Sciatic nerve (tissue), 2 donors: ENCODE measurements around the gene DNAAF5. TPM values are rescaled to one million over a fixed set of nuclear protein-coding genes. Genes with fewer than 3 reads are reported as not detected.

Source experiments
- ATAC-seq: fragments of 200-7000 bp; cut with Tn5 transposase; one replicate; pipeline ENCODE4 v1.9.1; 2020; ENCODE audit warnings: mild to moderate bottlenecking, moderate library complexity
- DNase-seq: peaks from one replicate; pipeline ENCODE4 v3.0.0-alpha.2; 2020; ENCODE audit warnings: low spot score
- intact Hi-C: fragments of 100-400 bp; cut with DNase I; formaldehyde crosslinking; loops from one replicate; pipeline ENCODE4 v1.14.2; 2022
- total RNA-seq: library from RNA; stranded (reverse); fragmentation: NEBNext Ultra II Directional; extraction: Animal tissue kit (Norgen Biotek cat#: 25700); gene quantifications from one replicate; pipeline ENCODE4 v1.2.1, GENCODE V29; 2021
- donor health status: DM: no; HTN: no; CAD: no.
- donor health status: DM: no; HTN: no; CAD: no.

DNAAF5 gene
- total RNA-seq, 1 donor from 2014 or later: 19.0 TPM

GRCh38 chr7:835021-835420 is 108.5 kb downstream of the DNAAF5 start:
- intact Hi-C loops: no loop called here
- no peak for ATAC-seq
- DNase-seq: no peak

- intact Hi-C loops: no loop called here
- ATAC-seq: no peak
- no peak for DNase-seq
These were observed 109.2 kb downstream of the DNAAF5 start for GRCh38 chr7:835485-836401.

Other genes with a start within 250 kb of the DNAAF5 start
- gene PDGFA, start 206.9 kb upstream of the DNAAF5 start, total RNA-seq: 36.5 TPM
- 11.1 TPM for gene PRKAR1B, start 582 bp downstream of the DNAAF5 start, total RNA-seq
- gene SUN1, start 105.8 kb downstream of the DNAAF5 start, total RNA-seq: 207 TPM
- 25.4 TPM for gene GET4, start 149.9 kb downstream of the DNAAF5 start, total RNA-seq
- 42.8 TPM for gene ADAP1, start 228.0 kb downstream of the DNAAF5 start, total RNA-seq
- 18.3 TPM for gene COX19, start 248.8 kb downstream of the DNAAF5 start, total RNA-seq